H1 (cell line): Measurements from ENCODE around the gene CMSS1. TPM values are rescaled to one million over a fixed set of nuclear protein-coding genes. Genes with fewer than 3 reads are reported as not detected.

Source experiments
- CTCF ChIA-PET: fragments of 300-600 bp; sonication (Branson Sonifier 250); formaldehyde crosslinking; loops from one replicate; lab custom pipeline; 2021; ENCODE audit not compliant: partially characterized antibody; lab: Charles Lee
- POLR2A ChIA-PET: fragments of 300-600 bp; sonication (Branson Sonifier 250); formaldehyde crosslinking; loops from one replicate; lab custom pipeline; 2021; ENCODE audit warnings: inconsistent platforms; ENCODE audit not compliant: partially characterized antibody; lab: Charles Lee
- DNase-seq, 2 experiments: peaks; one replicate each; pipeline versions ENCODE4 v3.0.0 to v3.0.0-alpha.2; 2010 to 2022; ENCODE audit warnings: low spot score in 2 of 2, low read depth in 1 of 2, mixed read lengths in 1 of 2
- FAIRE-seq: peaks from 2 replicates; lab custom pipeline; 2011; peaks lifted over from hg19 to GRCh38; lab: Jason Lieb, UNC
- H2AFZ ChIP-seq: 2 replicates; pipeline ENCODE4 v1.8.1; 2012; ENCODE audit warnings: low read length, inconsistent platforms
- H2AK5ac ChIP-seq: 2 replicates; pipeline ENCODE4 v1.6.1; 2013; ENCODE audit warnings: low read depth, low read length
- H2BK120ac ChIP-seq: replicated peaks from 2 replicates; pipeline ENCODE3; 2013; ENCODE audit warnings: low read depth, low read length, inconsistent platforms
- H2BK12ac ChIP-seq: 2 replicates; pipeline ENCODE4 v1.6.1; 2013; ENCODE audit warnings: low read depth, low read length
- H2BK15ac ChIP-seq: 2 replicates; pipeline ENCODE4 v1.6.1; 2013; ENCODE audit warnings: low read length
- H2BK20ac ChIP-seq: 2 replicates; pipeline ENCODE4 v1.6.1; 2013; ENCODE audit warnings: low read length
- H2BK5ac ChIP-seq: 2 replicates; pipeline ENCODE4 v1.6.1; 2013; ENCODE audit warnings: low read depth, low read length
- H3K14ac ChIP-seq: 2 replicates; pipeline ENCODE4 v1.6.1; 2013; ENCODE audit warnings: inconsistent platforms; ENCODE audit not compliant: insufficient read length
- H3K18ac ChIP-seq: 2 replicates; pipeline ENCODE4 v1.6.1; 2013; ENCODE audit warnings: low read length; ENCODE audit errors: extremely low read depth
- H3K23ac ChIP-seq: 2 replicates; pipeline ENCODE4 v1.6.1; 2013; ENCODE audit warnings: inconsistent platforms; ENCODE audit not compliant: insufficient read length
- H3K23me2 ChIP-seq: 2 replicates; pipeline ENCODE4 v1.6.1; 2013; ENCODE audit warnings: low read depth, low read length
- H3K27ac ChIP-seq: 2 replicates; pipeline ENCODE4 v1.6.1; 2011; ENCODE audit warnings: low read depth, low read length, inconsistent platforms
- H3K27me3 ChIP-seq, 4 experiments: replicated peaks in 1 of 4; 1 replicate in 1 of 4; 2 replicates in 3 of 4; pipeline versions ENCODE4 v1.6.1 to v1.8.1; 2011 to 2013; ENCODE audit warnings: low read length in 3 of 4, mild to moderate bottlenecking in 3 of 4, inconsistent platforms in 2 of 4, mixed read lengths in 2 of 4, moderate library complexity in 1 of 4; ENCODE audit not compliant: control insufficient read depth in 3 of 4, insufficient read depth in 3 of 4; ENCODE audit errors: extremely low read depth in 1 of 4
- H3K36me3 ChIP-seq, 4 experiments: 2 replicates each; pipeline versions ENCODE4 v1.6.1 to v1.8.1; 2011 to 2013; ENCODE audit warnings: mild to moderate bottlenecking in 4 of 4, low read length in 3 of 4, moderate library complexity in 2 of 4, control low read depth in 1 of 4, inconsistent platforms in 1 of 4; ENCODE audit not compliant: insufficient read depth in 4 of 4, control insufficient read depth in 2 of 4
- H3K4ac ChIP-seq: replicated peaks from 2 replicates; pipeline ENCODE3; 2013; ENCODE audit warnings: low read length, low read depth, mixed read lengths, inconsistent platforms; ENCODE audit not compliant: insufficient read length
- H3K4me1 ChIP-seq, 4 experiments: replicated peaks in 1 of 4; 1 replicate in 1 of 4; 2 replicates in 3 of 4; pipeline versions ENCODE4 v1.6.1 to v1.8.1; 2011 to 2013; ENCODE audit warnings: low read length in 3 of 4, inconsistent platforms in 2 of 4, mixed read lengths in 1 of 4; ENCODE audit not compliant: insufficient read depth in 4 of 4, control insufficient read depth in 3 of 4
- H3K4me2 ChIP-seq, 2 experiments: 2 replicates each; pipeline versions ENCODE4 v1.6.1 to v1.8.1; 2011 to 2013; ENCODE audit warnings: low read depth in 2 of 2, low read length in 2 of 2, control low read depth in 1 of 2, inconsistent platforms in 1 of 2, mild to moderate bottlenecking in 1 of 2; ENCODE audit not compliant: insufficient read depth in 1 of 2
- H3K4me3 ChIP-seq, 4 experiments: fragments of 200-600, 300-600 bp in 1 of 4; sonication (generic), shearing (Covaris generic), sonication (Bioruptor Twin) in 1 of 4; 2 replicates each; pipeline versions ENCODE4 v1.5.1 to v1.8.1; 2011 to 2016; ENCODE audit warnings: low read length in 4 of 4, low read depth in 3 of 4, control low read depth in 2 of 4, inconsistent platforms in 2 of 4, mild to moderate bottlenecking in 2 of 4, mixed read lengths in 1 of 4, moderate library complexity in 1 of 4; ENCODE audit not compliant: insufficient read depth in 2 of 4; ENCODE audit errors: extremely low read depth in 1 of 4
- H3K56ac ChIP-seq: replicated peaks from 2 replicates; pipeline ENCODE3; 2013; ENCODE audit warnings: low read depth, mild to moderate bottlenecking, mixed read lengths, low read length, inconsistent platforms; ENCODE audit not compliant: insufficient read length
- H3K79me1 ChIP-seq: 2 replicates; pipeline ENCODE4 v1.6.1; 2013; ENCODE audit warnings: low read depth, low read length, control low read depth
- H3K79me2 ChIP-seq, 2 experiments: 2 replicates each; pipeline versions ENCODE4 v1.6.1 to v1.8.1; 2012 to 2013; ENCODE audit warnings: low read length in 2 of 2, mild to moderate bottlenecking in 2 of 2, inconsistent platforms in 1 of 2; ENCODE audit not compliant: insufficient read depth in 2 of 2, control insufficient read depth in 1 of 2
- H3K9ac ChIP-seq, 4 experiments: replicated peaks in 1 of 4; 1 replicate in 1 of 4; 2 replicates in 3 of 4; pipeline versions ENCODE4 v1.6.1 to v1.8.1; 2011 to 2013; ENCODE audit warnings: low read depth in 3 of 4, low read length in 3 of 4, control low read depth in 2 of 4, mild to moderate bottlenecking in 2 of 4, moderate library complexity in 2 of 4, inconsistent platforms in 1 of 4; ENCODE audit errors: extremely low read depth in 1 of 4
- H3K9me3 ChIP-seq, 2 experiments: 2 replicates each; pipeline versions ENCODE4 v1.6.1 to v1.8.1; 2012 to 2013; ENCODE audit warnings: mild to moderate bottlenecking in 2 of 2, moderate library complexity in 2 of 2, control low read depth in 1 of 2, inconsistent platforms in 1 of 2, low read depth in 1 of 2, low read length in 1 of 2, mixed read lengths in 1 of 2; ENCODE audit not compliant: insufficient read depth in 2 of 2
- H4K20me1 ChIP-seq, 2 experiments: replicated peaks in 1 of 2; 2 replicates each; pipeline versions ENCODE3 to v1.8.1; 2011 to 2013; ENCODE audit warnings: inconsistent platforms in 2 of 2, low read length in 2 of 2, mild to moderate bottlenecking in 1 of 2; ENCODE audit not compliant: insufficient read depth in 2 of 2, control insufficient read depth in 1 of 2
- H4K5ac ChIP-seq: 2 replicates; pipeline ENCODE4 v1.6.1; 2013; ENCODE audit warnings: low read length, low read depth, mixed read lengths, inconsistent platforms; ENCODE audit not compliant: insufficient read length
- H4K8ac ChIP-seq: 2 replicates; pipeline ENCODE4 v1.8.0; 2013; ENCODE audit warnings: mild to moderate bottlenecking, moderate library complexity, low read length, inconsistent platforms; ENCODE audit not compliant: insufficient read depth; ENCODE audit errors: extremely low read depth
- H4K91ac ChIP-seq: replicated peaks from 2 replicates; pipeline ENCODE3; 2013; ENCODE audit warnings: low read length, mixed read lengths, inconsistent platforms; ENCODE audit not compliant: insufficient read length
- CHD1 ChIP-seq: IDR thresholded peaks from 2 replicates; pipeline ENCODE4 v1.6.1; 2012; ENCODE audit warnings: low read depth, low read length, improper control_type of control experiment
- EZH2 ChIP-seq: fragments of 200-600 bp; sonication (generic); IDR thresholded peaks from 2 replicates; pipeline ENCODE4 v1.7.1; 2012; ENCODE audit warnings: low read depth, mild to moderate bottlenecking, moderate library complexity, low read length, inconsistent platforms; ENCODE audit not compliant: severe bottlenecking
- FOSL1 ChIP-seq: IDR thresholded peaks from 2 replicates; pipeline ENCODE4 v1.6.1; 2011; ENCODE audit warnings: mild to moderate bottlenecking, low read depth, low read length, moderate library complexity; ENCODE audit not compliant: insufficient read depth
- MAFK ChIP-seq: IDR thresholded peaks from 2 replicates; pipeline ENCODE4 v1.6.1; 2012; ENCODE audit warnings: low read depth, mild to moderate bottlenecking, improper control_type of control experiment, low read length
- NRF1 ChIP-seq: IDR thresholded peaks from 2 replicates; pipeline ENCODE4 v1.6.1; 2011; ENCODE audit warnings: mild to moderate bottlenecking, low read depth, low read length, improper control_type of control experiment
- PHF8 ChIP-seq: fragments of 200-600 bp; sonication (generic); conservative IDR thresholded peaks from 2 replicates; pipeline ENCODE4 v1.7.1; 2012; ENCODE audit warnings: low read depth, mild to moderate bottlenecking, inconsistent platforms, low read length, moderate library complexity
- RFX5 ChIP-seq: IDR thresholded peaks from 2 replicates; pipeline ENCODE4 v1.6.1; 2011; ENCODE audit warnings: low read depth, low read length, improper control_type of control experiment, borderline replicate concordance
- SIRT6 ChIP-seq: IDR thresholded peaks from one replicate; pipeline ENCODE4 v1.7.1; 2012; ENCODE audit warnings: low read length, inconsistent platforms
- SIX5 ChIP-seq: IDR thresholded peaks from 2 replicates; pipeline ENCODE4 v1.6.1; 2011; ENCODE audit warnings: mild to moderate bottlenecking, low read depth, low read length
- SP2 ChIP-seq: IDR thresholded peaks from 2 replicates; pipeline ENCODE4 v1.6.1; 2012; ENCODE audit warnings: mild to moderate bottlenecking, low read length, inconsistent platforms
- TEAD4 ChIP-seq: IDR thresholded peaks from 2 replicates; pipeline ENCODE4 v1.6.1; 2012; ENCODE audit warnings: low read depth, low read length, inconsistent platforms, mixed read lengths
- WGBS, 2 experiments: shearing (Covaris generic) in 1 of 2; methylation state at CpG; one replicate each; pipeline versions ENCODE4 v1.1.6 to v1.1.7; 2013 to 2015; ENCODE audit warnings: low lambda C conversion rate in 2 of 2, mixed read lengths in 2 of 2, inconsistent platforms in 1 of 2, low coverage in 1 of 2, missing lambda C conversion rate in 1 of 2; ENCODE audit not compliant: insufficient replicate concordance in 2 of 2, insufficient coverage in 1 of 2, insufficient read length in 1 of 2; ENCODE audit errors: extremely low coverage in 1 of 2, missing lambda C conversion rate in 1 of 2; 5-methylcytosine and 5-hydroxymethylcytosine counted together
- polyA plus RNA-seq, 7 experiments: library from polyadenylated mRNA; depleted of rRNA in 3 of 7; stranded (reverse) in 5 of 7; unstranded in 2 of 7; fragments of >200 nt in 5 of 7; fragments of 200-250 nt in 2 of 7; gene quantifications; 1 replicate in 5 of 7; 2 replicates in 1 of 7; 4 replicates in 1 of 7; pipeline versions ENCODE4 v1.2.1 to v1.2.3, GENCODE V29; 2011 to 2013; ENCODE audit warnings: missing spikeins in 2 of 7, mixed read lengths in 2 of 7
- total RNA-seq: library from RNA; stranded (reverse); fragmentation: NEBNext Ultra II Directional; extraction: Animal tissue kit (Norgen Biotek cat#: 25700); gene quantifications from 2 replicates; pipeline ENCODE4 v1.2.1, GENCODE V29; 2021
- TF ChIP-seq, protein P1 (sequence below): IDR thresholded peaks from 2 replicates; pipeline ENCODE4 v1.6.1; 2011; ENCODE audit warnings: low read depth, mild to moderate bottlenecking, low read length; ENCODE audit not compliant: insufficient read depth

CMSS1 gene
- total and polyA plus RNA-seq, 2 of the 8 experiments (the other 6 are each of a cell fraction or from before 2014, with no cell fraction given) = 15.2 to 75.1 TPM

DNA sequence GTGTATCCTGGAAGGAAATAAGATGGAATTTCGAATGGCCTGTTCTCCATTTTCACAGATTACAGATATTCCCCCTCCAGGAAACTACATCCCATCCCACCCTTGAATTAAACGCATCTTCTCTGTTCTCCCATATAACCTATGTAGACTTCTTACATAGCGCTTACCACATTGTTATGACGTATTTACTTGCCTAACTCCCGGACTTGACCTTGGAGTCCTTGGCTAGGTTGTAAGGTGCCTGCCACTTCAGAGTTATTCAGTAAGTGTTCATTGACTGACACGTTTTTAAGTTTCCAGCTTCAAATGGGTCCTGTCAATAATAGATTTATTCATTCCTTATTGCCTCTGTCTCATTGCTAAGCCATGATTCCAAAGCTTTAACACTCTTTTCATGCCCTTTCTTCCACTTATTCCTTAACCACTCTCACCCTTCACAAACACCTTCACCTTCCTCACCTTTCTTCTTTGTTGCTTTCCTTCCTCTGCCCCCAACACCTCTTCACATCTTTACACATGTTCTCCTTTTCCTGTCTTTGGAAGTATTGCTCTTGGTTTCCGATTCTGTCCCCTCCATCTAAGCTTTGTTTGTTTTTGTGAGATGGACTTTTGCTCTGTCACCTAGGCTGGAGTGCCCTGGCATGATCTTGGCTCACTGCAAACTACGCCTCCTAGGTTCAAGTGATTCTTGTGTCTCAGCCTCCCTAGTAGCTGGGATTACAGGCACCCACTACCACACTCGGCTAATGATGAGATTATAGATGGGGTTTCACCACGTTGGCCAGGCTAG, 138.3 kb downstream of the CMSS1 start:
- Histone ChIP-seq H3K4ac (no peak overlapping the region), H4K20me1 (no peaks in the 10 kb centered on the region), H2AK5ac (no peak overlapping the region), H3K23ac (no peak overlapping the region), H2BK5ac (no peak overlapping the region), H3K79me1 (peaks cover 5% of the 10 kb centered on the region; the same call in 1 of the 2 replicates), H2BK12ac (no peak overlapping the region), H2BK120ac (no peak overlapping the region), H3K18ac (no peak overlapping the region), H3K9ac (no peak overlapping the region), H3K36me3 (no peaks in the 10 kb centered on the region), H3K4me2 (no peak overlapping the region), H3K9me3 (no peaks in the 10 kb centered on the region), H4K91ac (no peak overlapping the region), H2BK20ac (no peak overlapping the region), H3K56ac (no peak overlapping the region), H2BK15ac (no peak overlapping the region), H3K23me2 (no peaks in the 10 kb centered on the region), H4K5ac (no peak overlapping the region), H3K79me2 (peaks cover 0 to 3% of the 10 kb centered on the region in 2 experiments; a peak in 1 of 4 replicates), H3K4me1 (no peaks in the 10 kb centered on the region; a peak in 1 of 7 replicates), H3K27ac (no peak overlapping the region), H3K14ac (no peak overlapping the region), H2AFZ (no peak overlapping the region), H4K8ac (no peak overlapping the region), H3K27me3 (no peaks in the 10 kb centered on the region), H3K4me3 (no peak overlapping the region)
- ChIA-PET POLR2A (no interaction called here), CTCF (interaction anchor here (1.2 to 1.5 kb wide), 2 partner anchors 16 to 24 kb away, joined by 3 to 4 read pairs; no protein-coding TSS in a partner anchor)
- FAIRE-seq (no peak), DNase-seq (no peak)
- 87% methylated on average over 9 of the region's 10 CpGs; no CpG with 5 or more reads in 1 of the 2 experiments for WGBS, 2 experiments
- no peak for TF ChIP-seq RFX5
- no peak for TF ChIP-seq SIRT6
- no peak for TF ChIP-seq SP2
- TF ChIP-seq PHF8 = no peak
- TF ChIP-seq, protein P1, sequence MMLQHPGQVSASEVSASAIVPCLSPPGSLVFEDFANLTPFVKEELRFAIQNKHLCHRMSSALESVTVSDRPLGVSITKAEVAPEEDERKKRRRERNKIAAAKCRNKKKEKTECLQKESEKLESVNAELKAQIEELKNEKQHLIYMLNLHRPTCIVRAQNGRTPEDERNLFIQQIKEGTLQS = no peak
- TF ChIP-seq CHD1 = no peak
- TF ChIP-seq MAFK = no peak
- TF ChIP-seq TEAD4 = no peak
- TF ChIP-seq EZH2 = no peak
- TF ChIP-seq NRF1 = no peak
- TF ChIP-seq FOSL1 = no peak
- no peak for TF ChIP-seq SIX5
